B cell (primary cell): Measurements from ENCODE around the gene SH3TC1. TPM values are rescaled to one million over a fixed set of nuclear protein-coding genes. Genes with fewer than 3 reads are reported as not detected.
A peak's percentile ranks its signal among the peaks of the same experiment; 100 is the strongest.

ENCODE experiments used
- ATAC-seq: fragments of 200-7000 bp; cut with Tn5 transposase; one replicate; pipeline ENCODE4 v1.10.0; 2021; ENCODE audit warnings: low read depth, mild to moderate bottlenecking, moderate number of reproducible peaks, moderate library complexity
- CTCF ChIA-PET: fragments of 350-600 bp; sonication (Branson Sonifier 250); formaldehyde crosslinking; loops from one replicate; lab custom pipeline; 2021; ENCODE audit warnings: antibody characterized with exemption, inconsistent platforms; lab: Charles Lee
- POLR2A ChIA-PET: fragments of 350-600 bp; sonication (Branson Sonifier 250); formaldehyde crosslinking; loops from one replicate; lab custom pipeline; 2021; ENCODE audit warnings: antibody characterized with exemption; lab: Charles Lee
- DNase-seq: peaks from one replicate; pipeline ENCODE4 v3.0.0; 2013
- H2AFZ ChIP-seq: 2 replicates; pipeline ENCODE4 v1.6.1; 2012; ENCODE audit warnings: mild to moderate bottlenecking, low read depth, low read length; ENCODE audit not compliant: insufficient read depth, poor library complexity, severe bottlenecking
- H3K27ac ChIP-seq, 2 donors: 1 replicate in 1 of 2; 2 replicates in 1 of 2; pipeline ENCODE4 v1.5.1; 2012 to 2013; ENCODE audit warnings: low read length in 2 of 2, mild to moderate bottlenecking in 2 of 2, moderate library complexity in 1 of 2
- H3K27me3 ChIP-seq, 4 experiments: fragments of 200-600 bp in 1 of 4; sonication (generic) in 1 of 4; replicated peaks in 1 of 4; 1 replicate in 2 of 4; 2 replicates in 2 of 4; pipeline versions ENCODE4 v1.6.1 to v1.7.0; 2013 to 2016; ENCODE audit warnings: low read length in 3 of 4, mild to moderate bottlenecking in 2 of 4, mixed read lengths in 1 of 4, moderate library complexity in 1 of 4; ENCODE audit not compliant: insufficient read depth in 4 of 4, control insufficient read depth in 3 of 4; ENCODE audit errors: control extremely low read depth in 1 of 4
- H3K36me3 ChIP-seq, 2 experiments: replicated peaks in 1 of 2; 1 replicate in 1 of 2; 2 replicates in 1 of 2; pipeline versions ENCODE4 v1.6.1 to v1.7.1; 2013; ENCODE audit warnings: low read length in 1 of 2; ENCODE audit not compliant: insufficient read depth in 2 of 2, control insufficient read depth in 1 of 2; ENCODE audit errors: control extremely low read depth in 1 of 2, extremely low read depth in 1 of 2
- H3K4me1 ChIP-seq, 2 donors: fragments of 200-600 bp in 1 of 2; sonication (generic) in 1 of 2; 1 replicate in 1 of 2; 2 replicates in 1 of 2; pipeline versions ENCODE4 v1.5.1 to v1.6.1; 2013 to 2017; ENCODE audit warnings: low read length in 2 of 2; ENCODE audit not compliant: control insufficient read depth in 2 of 2, insufficient read depth in 2 of 2
- H3K4me2 ChIP-seq: replicated peaks from 2 replicates; pipeline ENCODE3; 2012; ENCODE audit warnings: mild to moderate bottlenecking, low read depth, low read length; ENCODE audit not compliant: poor library complexity, severe bottlenecking
- H3K4me3 ChIP-seq, 5 experiments: fragments of 200-600 bp in 1 of 5; sonication (generic) in 1 of 5; 1 replicate in 3 of 5; 2 replicates in 2 of 5; pipeline versions ENCODE4 v1.5.1 to v1.7.0; 2011 to 2016; ENCODE audit warnings: low read length in 4 of 5, mild to moderate bottlenecking in 4 of 5, low read depth in 2 of 5, control low read depth in 1 of 5, moderate library complexity in 1 of 5; ENCODE audit not compliant: insufficient read depth in 1 of 5; ENCODE audit errors: control extremely low read depth in 1 of 5, extremely low read depth in 1 of 5
- H3K79me2 ChIP-seq: fragments of 200-600 bp; sonication (generic); one replicate; pipeline ENCODE4 v1.6.0; 2016; ENCODE audit warnings: low read length; ENCODE audit not compliant: control insufficient read depth, insufficient read depth
- H3K9ac ChIP-seq: fragments of 200-600 bp; sonication (generic); 2 replicates; pipeline ENCODE4 v1.6.1; 2017; ENCODE audit warnings: mild to moderate bottlenecking, low read length, moderate library complexity
- H3K9me3 ChIP-seq, 3 donors: one replicate each; pipeline versions ENCODE4 v1.6.1 to v1.7.1; 2013; ENCODE audit warnings: low read length in 2 of 3; ENCODE audit not compliant: control insufficient read depth in 2 of 3, insufficient read depth in 1 of 3; ENCODE audit errors: control extremely low read depth in 1 of 3
- H4K20me1 ChIP-seq: 2 replicates; pipeline ENCODE4 v1.6.0; 2012; ENCODE audit warnings: mild to moderate bottlenecking, low read length; ENCODE audit not compliant: insufficient read depth, control insufficient read depth, poor library complexity, severe bottlenecking
- H3K27ac Mint-ChIP-seq: one replicate; pipeline ENCODE4 v1.8.0; 2021; ENCODE audit warnings: mixed read lengths
- H3K27me3 Mint-ChIP-seq: one replicate; pipeline ENCODE4 v1.8.0; 2021; ENCODE audit warnings: mixed read lengths
- H3K4me1 Mint-ChIP-seq: one replicate; pipeline ENCODE4 v1.8.0; 2021; ENCODE audit warnings: mixed read lengths
- H3K4me3 Mint-ChIP-seq: one replicate; pipeline ENCODE4 v1.8.0; 2021; ENCODE audit warnings: mixed read lengths
- H3K9me3 Mint-ChIP-seq: one replicate; pipeline ENCODE4 v1.8.0; 2022; ENCODE audit warnings: mixed read lengths; ENCODE audit not compliant: insufficient read depth
- CTCF ChIP-seq: fragments of 200-600 bp; IDR thresholded peaks from one replicate; pipeline ENCODE4 v1.8.0; 2022; ENCODE audit warnings: antibody characterized with exemption, mild to moderate bottlenecking
- EZH2 ChIP-seq: IDR thresholded peaks from 2 replicates; pipeline ENCODE4 v1.6.1; 2012; ENCODE audit warnings: borderline replicate concordance, low read depth, mild to moderate bottlenecking, moderate library complexity, low read length; ENCODE audit not compliant: insufficient read depth, poor library complexity, severe bottlenecking
- WGBS: methylation state at CpG from one replicate; pipeline ENCODE4 v1.1.5; 2013; ENCODE audit warnings: missing lambda C conversion rate; ENCODE audit not compliant: insufficient coverage; 5-methylcytosine and 5-hydroxymethylcytosine counted together
- intact Hi-C: fragments of 100-400 bp; cut with micrococcal nuclease; formaldehyde crosslinking; loops from one replicate; pipeline ENCODE4 v1.10.0; 2022
- polyA plus RNA-seq: library from polyadenylated mRNA; depleted of rRNA; stranded (reverse); fragments of >200 nt; gene quantifications from 2 replicates; pipeline ENCODE4 v1.2.3, GENCODE V29; 2012
- total RNA-seq, 2 donors: library from RNA; stranded (reverse); fragments of 120-200 nt in 1 of 2; gene quantifications; 1 replicate in 1 of 2; 2 replicates in 1 of 2; pipeline versions ENCODE4 v1.2.3 to v1.2.4, GENCODE V29; 2013 to 2022

The SH3TC1 gene
- total and polyA plus RNA-seq, 2 donors (not counting 1 experiment from before 2014, with no cell fraction given): 63.8 to 388 TPM

GRCh38 chr4:8165374-8165896, 33.7 kb upstream of the SH3TC1 start:
- CTCF ChIA-PET: interaction anchor here (1.6 to 3.8 kb wide), 2 partner anchors 11 to 35 kb away, joined by 3 to 39 read pairs; no protein-coding TSS in a partner anchor
- intact Hi-C loops: no loop called here
- no peaks in the 10 kb centered on the region for H3K27me3 Mint-ChIP-seq
- H3K9me3 Mint-ChIP-seq: peaks cover 4% of the 10 kb centered on the region
- Histone ChIP-seq H2AFZ (no peak overlapping the region), H3K9ac (no peak overlapping the region), H4K20me1 (no peaks in the 10 kb centered on the region), H3K4me2 (no peak overlapping the region), H3K27ac (no peak overlapping the region), H3K4me3 (no peak overlapping the region), H3K36me3 (no peaks in the 10 kb centered on the region), H3K9me3 (peaks cover 0 to 45% (median 12%) of the 10 kb centered on the region in 3 donors), H3K4me1 (peaks cover 25 to 41% of the 10 kb centered on the region in 2 donors), H3K79me2 (no peaks in the 10 kb centered on the region), H3K27me3 (peaks cover 0 to 3% (median 0%) of the 10 kb centered on the region in 4 experiments)
- ATAC-seq (no peak), DNase-seq (no peak)
- POLR2A ChIA-PET: interaction anchor here (1.3 kb wide), 1 partner anchor 11 kb away, joined by 3 read pairs; no protein-coding TSS in a partner anchor
- peaks cover 55% of the 10 kb centered on the region for H3K4me1 Mint-ChIP-seq
- 85% methylated on average over 6 of the region's 6 CpGs for WGBS
- TF ChIP-seq CTCF: no peak
- no peak for TF ChIP-seq EZH2
- H3K4me3 Mint-ChIP-seq: no peak overlapping the region
- H3K27ac Mint-ChIP-seq: peak overlapping the region; percentile 87

- H3K27me3 ChIP-seq: peaks cover 0 to 3% (median 0%) of the 10 kb centered on the region in 4 experiments
- peaks cover 22 to 33% of the 10 kb centered on the region in 2 donors for H3K4me1 ChIP-seq
- peaks cover 0 to 47% (median 12%) of the 10 kb centered on the region in 3 donors for H3K9me3 ChIP-seq
- no peaks in the 10 kb centered on the region for H4K20me1 ChIP-seq
- Mint-ChIP-seq H3K4me1 (peaks cover 51% of the 10 kb centered on the region), H3K9me3 (peaks cover 4% of the 10 kb centered on the region), H3K4me3 (no peak overlapping the region), H3K27me3 (no peaks in the 10 kb centered on the region), H3K27ac (peak overlapping the region; percentile 78)
- TF ChIP-seq EZH2 (no peak), CTCF (no peak)
- WGBS: 32% methylated on average over 2 of the region's 2 CpGs
- H3K79me2 ChIP-seq: no peaks in the 10 kb centered on the region
- DNase-seq (no peak), ATAC-seq (no peak)
- H3K27ac ChIP-seq: no peak overlapping the region
- CTCF ChIA-PET: interaction anchor here (1.4 to 2.8 kb wide), 3 partner anchors 9 to 26 kb away, joined by 5 to 12 read pairs (median 5); no protein-coding TSS in a partner anchor
- no peak overlapping the region for H3K4me2 ChIP-seq
- H2AFZ ChIP-seq: no peak overlapping the region
- intact Hi-C loops: no loop called here
- POLR2A ChIA-PET: no interaction called here
- no peak overlapping the region for H3K9ac ChIP-seq
- no peaks in the 10 kb centered on the region for H3K36me3 ChIP-seq
- H3K4me3 ChIP-seq: no peak overlapping the region
These were observed 31.8 kb upstream of the SH3TC1 start for GRCh38 chr4:8167291-8167690.
